ENCODE data around the gene FAM161B. TPM values are rescaled to one million over a fixed set of nuclear protein-coding genes. Genes with fewer than 3 reads are reported as not detected.

Gene FAM161B
- total RNA-seq, 4 donors from 2014 or later, result 5.0 to 7.7 (median 6.0) TPM

- intact Hi-C loops (cut with DNase I; ENCODE audit: low total_unique reads) (loop anchor here (2.0 to 5.0 kb wide), 3 partner anchors 63 to 161 kb away; partner anchors contain the start of genes BBOF1, COQ6, ENTPD5 and FAM161B), in situ Hi-C loops (cut with MboI; ENCODE audit: low sequenced_read_pairs in 4 of 4) (no loop called here)
- H3K27me3 ChIP-seq, result no peaks in the 10 kb centered on the region
- TF ChIP-seq, protein P1, sequence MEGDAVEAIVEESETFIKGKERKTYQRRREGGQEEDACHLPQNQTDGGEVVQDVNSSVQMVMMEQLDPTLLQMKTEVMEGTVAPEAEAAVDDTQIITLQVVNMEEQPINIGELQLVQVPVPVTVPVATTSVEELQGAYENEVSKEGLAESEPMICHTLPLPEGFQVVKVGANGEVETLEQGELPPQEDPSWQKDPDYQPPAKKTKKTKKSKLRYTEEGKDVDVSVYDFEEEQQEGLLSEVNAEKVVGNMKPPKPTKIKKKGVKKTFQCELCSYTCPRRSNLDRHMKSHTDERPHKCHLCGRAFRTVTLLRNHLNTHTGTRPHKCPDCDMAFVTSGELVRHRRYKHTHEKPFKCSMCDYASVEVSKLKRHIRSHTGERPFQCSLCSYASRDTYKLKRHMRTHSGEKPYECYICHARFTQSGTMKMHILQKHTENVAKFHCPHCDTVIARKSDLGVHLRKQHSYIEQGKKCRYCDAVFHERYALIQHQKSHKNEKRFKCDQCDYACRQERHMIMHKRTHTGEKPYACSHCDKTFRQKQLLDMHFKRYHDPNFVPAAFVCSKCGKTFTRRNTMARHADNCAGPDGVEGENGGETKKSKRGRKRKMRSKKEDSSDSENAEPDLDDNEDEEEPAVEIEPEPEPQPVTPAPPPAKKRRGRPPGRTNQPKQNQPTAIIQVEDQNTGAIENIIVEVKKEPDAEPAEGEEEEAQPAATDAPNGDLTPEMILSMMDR (IDR thresholded peaks at IDR 0.05 in 4 of 5, conservative IDR thresholded peaks at IDR 0.05 in 1 of 5), result no peak
- TF ChIP-seq POLR2A (IDR thresholded peaks at IDR 0.05), result no peak
- no peaks in the 10 kb centered on the region for H3K36me3 ChIP-seq
- H3K27ac ChIP-seq, result peak overlapping the region; percentile 84 to 98 (median 92)
- no peak for DNase-seq
- H3K4me3 ChIP-seq, result peak overlapping the region; percentile 79 to 100 (median 84)
- H3K4me1 ChIP-seq, result peaks cover 30 to 31% of the 10 kb centered on the region in 2 donors
- H3K9me3 ChIP-seq, result no peaks in the 10 kb centered on the region
- ATAC-seq, result no peak
These were observed 62.0 kb downstream of the FAM161B start for GRCh38 chr14:73887694-73888459.

DNA sequence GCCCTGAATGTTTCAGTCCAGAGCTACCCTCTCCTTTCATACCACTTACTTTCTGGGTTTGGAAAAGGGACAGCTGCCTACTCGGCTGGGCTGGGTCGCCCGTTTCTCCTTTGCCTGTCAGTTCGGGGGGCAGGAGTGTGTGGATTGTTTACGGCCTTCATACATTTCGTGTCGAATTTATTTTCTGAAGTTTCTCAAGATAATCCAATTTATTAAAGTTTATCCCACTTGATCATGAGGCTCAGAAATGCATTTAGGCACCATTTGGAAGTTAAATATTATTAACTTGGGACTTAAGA lies 62.6 kb downstream of the FAM161B start:
- Histone ChIP-seq H3K9me3 (no peaks in the 10 kb centered on the region), H3K27me3 (no peaks in the 10 kb centered on the region), H3K4me1 (peaks cover 30 to 31% of the 10 kb centered on the region in 2 donors), H3K4me3 (peak overlapping the region; percentile 79 to 100 (median 84)), H3K27ac (peak overlapping the region; percentile 84 to 98 (median 92)), H3K36me3 (no peaks in the 10 kb centered on the region)
- DNase-seq, result no peak
- in situ Hi-C loops (cut with MboI; ENCODE audit: low sequenced_read_pairs in 4 of 4), result no loop called here
- ATAC-seq, result no peak
- TF ChIP-seq POLR2A (IDR thresholded peaks at IDR 0.05), result no peak
- TF ChIP-seq, protein P1 (IDR thresholded peaks at IDR 0.05 in 4 of 5, conservative IDR thresholded peaks at IDR 0.05 in 1 of 5), result no peak
- intact Hi-C loops (cut with DNase I; ENCODE audit: low total_unique reads), result loop anchor here (2.0 to 5.0 kb wide), 3 partner anchors 64 to 160 kb away; partner anchors contain the start of genes BBOF1, COQ6, ENTPD5 and FAM161B

DNA sequence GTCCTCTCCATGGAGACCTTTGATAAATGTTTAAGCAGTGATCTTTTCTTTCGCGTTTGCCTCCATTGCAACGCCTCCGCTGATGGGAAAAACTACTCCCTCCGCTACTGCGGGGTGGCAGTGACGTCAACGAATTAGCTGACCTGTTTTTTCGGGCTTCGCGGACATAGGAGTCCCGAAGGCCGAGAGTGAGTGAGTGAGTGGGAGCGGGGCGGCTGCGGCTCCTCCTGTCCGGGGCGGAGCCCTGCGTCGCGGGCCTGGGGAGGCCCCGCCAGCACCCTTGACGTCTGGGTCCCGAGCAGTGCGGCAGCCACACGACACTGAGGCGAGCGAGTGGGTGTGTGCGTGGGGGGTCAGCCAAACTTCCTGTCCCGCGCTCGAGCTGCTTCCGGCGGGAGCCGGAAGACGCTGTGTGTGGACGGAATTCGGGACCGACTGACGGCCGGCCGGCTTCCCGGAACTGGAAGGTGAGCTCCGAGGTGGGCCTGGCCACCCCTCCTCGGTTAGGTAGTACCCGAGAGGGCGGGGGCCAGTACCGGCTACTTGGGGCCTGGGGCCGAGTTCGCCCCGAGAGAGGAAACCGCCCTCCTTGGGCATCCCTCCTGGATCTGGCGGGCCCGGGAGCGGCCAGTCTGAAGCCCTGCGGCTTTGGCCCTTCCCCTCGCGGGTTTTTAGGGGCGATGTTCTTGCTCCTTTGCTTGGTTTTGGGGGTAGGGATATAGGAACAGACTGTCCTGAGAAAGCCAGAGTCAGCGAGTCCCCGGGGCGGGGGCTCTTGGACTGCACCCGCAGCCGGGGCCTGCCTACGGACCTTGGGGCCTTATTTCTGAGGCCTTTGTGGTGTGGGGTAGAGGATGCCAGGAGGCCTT lies 63.2 kb downstream of the FAM161B start, which contains the start of gene ZNF410:
TSS of gene ZNF410 (plus strand) at position 411 of the 869 bp plus-strand sequence. CDS start 5,317 bp downstream, outside the sequence.
- Histone ChIP-seq H3K9me3 (no peaks in the 10 kb centered on the region), H3K27me3 (no peaks in the 10 kb centered on the region), H3K4me3 (peak within 1 kb of the TSS; percentile 79 to 100 (median 84)), H3K36me3 (no peaks in the 10 kb centered on the region), H3K27ac (peak within 1 kb of the TSS; percentile 84 to 98 (median 92)), H3K4me1 (peaks cover 30 to 31% of the 10 kb centered on the region in 2 donors)
- ATAC-seq (peak; percentile 95 to 96), DNase-seq (peak; percentile 92)
- intact Hi-C loops (cut with DNase I; ENCODE audit: low total_unique reads), result loop anchor here (1.0 to 5.0 kb wide), 4 partner anchors 35 to 159 kb away; partner anchors contain the start of genes BBOF1, COQ6, ENTPD5 and FAM161B
- in situ Hi-C loops (cut with MboI; ENCODE audit: low sequenced_read_pairs in 4 of 4), result no loop called here
- TF ChIP-seq POLR2A (IDR thresholded peaks at IDR 0.05), result peak; percentile 72 to 78
- TF ChIP-seq, protein P1 (IDR thresholded peaks at IDR 0.05 in 4 of 5, conservative IDR thresholded peaks at IDR 0.05 in 1 of 5), result peak in 1 of 5 experiments; percentile 11

GRCh38 chr14:73884438-73885190 lies 65.3 kb downstream of the FAM161B start:
- Histone ChIP-seq H3K27me3 (no peaks in the 10 kb centered on the region), H3K4me1 (peaks cover 30 to 31% of the 10 kb centered on the region in 2 donors), H3K27ac (peak overlapping the region; percentile 84 to 98 (median 92)), H3K4me3 (no peak overlapping the region), H3K36me3 (peaks cover 0 to 7% of the 10 kb centered on the region in 2 donors), H3K9me3 (no peaks in the 10 kb centered on the region)
- TF ChIP-seq, protein P1 (IDR thresholded peaks at IDR 0.05 in 4 of 5, conservative IDR thresholded peaks at IDR 0.05 in 1 of 5), result no peak
- no peak for TF ChIP-seq POLR2A (IDR thresholded peaks at IDR 0.05)
- in situ Hi-C loops (cut with MboI; ENCODE audit: low sequenced_read_pairs in 4 of 4), result no loop called here
- intact Hi-C loops (cut with DNase I; ENCODE audit: low total_unique reads), result loop anchor here (5.0 kb wide), 2 partner anchors 133 to 157 kb away; partner anchors contain the start of genes BBOF1 and ENTPD5
- DNase-seq (no peak), ATAC-seq (no peak)

All from gastrocnemius medialis (tissue), 4 donors.